Calu3 (cell line): ENCODE data around the gene SUGP1. TPM values are rescaled to one million over a fixed set of nuclear protein-coding genes. Genes with fewer than 3 reads are reported as not detected.

ENCODE experiments used
- Bru-seq: library from RNA; stranded (reverse); fragments of 400-500 nt; gene quantifications from one replicate; lab custom pipeline; 2021; lab: Mats Ljungman, UMichigan
- BruChase-seq, 2 experiments: library from RNA; stranded (reverse); fragments of 400-500 nt; gene quantifications; one replicate each; lab custom pipeline; 2021; lab: Mats Ljungman, UMichigan
- BruUV-seq: library from RNA; stranded (reverse); fragments of 400-500 nt; replicated peaks from 2 replicates; lab custom pipeline; 2021; lab: Mats Ljungman, UMichigan
- CTCF ChIA-PET: fragments of 300-600 bp; sonication (Branson Sonifier 250); formaldehyde crosslinking; loops from one replicate; lab custom pipeline; 2022; ENCODE audit warnings: antibody characterized with exemption; lab: Charles Lee
- DNase-seq: peaks from one replicate; pipeline ENCODE4 v3.0.0; 2022
- H3K27ac Mint-ChIP-seq: one replicate; pipeline ENCODE4 v1.8.0; 2022; ENCODE audit warnings: mixed read lengths; ENCODE audit not compliant: unreplicated experiment
- H3K27me3 Mint-ChIP-seq: one replicate; pipeline ENCODE4 v1.8.0; 2022; ENCODE audit warnings: mixed read lengths; ENCODE audit not compliant: unreplicated experiment
- H3K36me3 Mint-ChIP-seq: one replicate; pipeline ENCODE4 v1.8.0; 2022; ENCODE audit warnings: mild to moderate bottlenecking, moderate library complexity, mixed read lengths; ENCODE audit not compliant: insufficient read depth, unreplicated experiment
- H3K4me1 Mint-ChIP-seq: one replicate; pipeline ENCODE4 v1.8.0; 2022; ENCODE audit warnings: mild to moderate bottlenecking, low read depth, mixed read lengths; ENCODE audit not compliant: unreplicated experiment
- H3K4me3 Mint-ChIP-seq: one replicate; pipeline ENCODE4 v1.8.0; 2022; ENCODE audit warnings: mild to moderate bottlenecking, low read depth, moderate library complexity, mixed read lengths; ENCODE audit not compliant: unreplicated experiment
- H3K9me3 Mint-ChIP-seq: one replicate; pipeline ENCODE4 v1.8.0; 2022; ENCODE audit warnings: low read depth, mixed read lengths; ENCODE audit not compliant: unreplicated experiment
- intact Hi-C: fragments of 100-400 bp; cut with micrococcal nuclease; formaldehyde crosslinking; loops from one replicate; pipeline ENCODE4 v1.10.0; 2022; ENCODE audit not compliant: unreplicated experiment
- long read RNA-seq: library from polyadenylated mRNA; stranded (forward); transcript quantifications from one replicate; pipeline ENCODE4 v2.0.0, GENCODE V29; 2022
- total RNA-seq: library from RNA; stranded (reverse); gene quantifications from 2 replicates; pipeline ENCODE4 v1.2.3, GENCODE V29; 2022
- TF ChIP-seq, protein P1 (sequence below): fragments of 200-600 bp; IDR thresholded peaks from one replicate; pipeline ENCODE4 v1.8.0; 2022; ENCODE audit warnings: antibody characterized with exemption; ENCODE audit not compliant: unreplicated experiment

The SUGP1 gene, protein sequence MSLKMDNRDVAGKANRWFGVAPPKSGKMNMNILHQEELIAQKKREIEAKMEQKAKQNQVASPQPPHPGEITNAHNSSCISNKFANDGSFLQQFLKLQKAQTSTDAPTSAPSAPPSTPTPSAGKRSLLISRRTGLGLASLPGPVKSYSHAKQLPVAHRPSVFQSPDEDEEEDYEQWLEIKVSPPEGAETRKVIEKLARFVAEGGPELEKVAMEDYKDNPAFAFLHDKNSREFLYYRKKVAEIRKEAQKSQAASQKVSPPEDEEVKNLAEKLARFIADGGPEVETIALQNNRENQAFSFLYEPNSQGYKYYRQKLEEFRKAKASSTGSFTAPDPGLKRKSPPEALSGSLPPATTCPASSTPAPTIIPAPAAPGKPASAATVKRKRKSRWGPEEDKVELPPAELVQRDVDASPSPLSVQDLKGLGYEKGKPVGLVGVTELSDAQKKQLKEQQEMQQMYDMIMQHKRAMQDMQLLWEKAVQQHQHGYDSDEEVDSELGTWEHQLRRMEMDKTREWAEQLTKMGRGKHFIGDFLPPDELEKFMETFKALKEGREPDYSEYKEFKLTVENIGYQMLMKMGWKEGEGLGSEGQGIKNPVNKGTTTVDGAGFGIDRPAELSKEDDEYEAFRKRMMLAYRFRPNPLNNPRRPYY
- total RNA-seq: 38.9 and 41.3 TPM in 2 replicates
- Bru-seq, nascent RNA: percentile 54 among the genes with signal in this experiment
- BruChase-seq, experiment 1, labeled RNA remaining after a 6-hour chase: percentile 53 among the genes with signal in this experiment
- BruChase-seq, experiment 2, labeled RNA remaining after a 2-hour chase: percentile 55 among the genes with signal in this experiment
- long read RNA-seq, transcript SUGP1-201 (14 exons, 2,423 nt): major isoform, 31 of 48 reads
- long read RNA-seq, partial matches to known transcripts: 12 of 48 reads
- long read RNA-seq, other reads (novel, unspliced or antisense): 5 of 48 reads

- H3K27me3 Mint-ChIP-seq: no peaks in the 10 kb centered on the region
- peak within 1 kb of the TSS; percentile 83 for H3K27ac Mint-ChIP-seq
- TF ChIP-seq, protein P1, sequence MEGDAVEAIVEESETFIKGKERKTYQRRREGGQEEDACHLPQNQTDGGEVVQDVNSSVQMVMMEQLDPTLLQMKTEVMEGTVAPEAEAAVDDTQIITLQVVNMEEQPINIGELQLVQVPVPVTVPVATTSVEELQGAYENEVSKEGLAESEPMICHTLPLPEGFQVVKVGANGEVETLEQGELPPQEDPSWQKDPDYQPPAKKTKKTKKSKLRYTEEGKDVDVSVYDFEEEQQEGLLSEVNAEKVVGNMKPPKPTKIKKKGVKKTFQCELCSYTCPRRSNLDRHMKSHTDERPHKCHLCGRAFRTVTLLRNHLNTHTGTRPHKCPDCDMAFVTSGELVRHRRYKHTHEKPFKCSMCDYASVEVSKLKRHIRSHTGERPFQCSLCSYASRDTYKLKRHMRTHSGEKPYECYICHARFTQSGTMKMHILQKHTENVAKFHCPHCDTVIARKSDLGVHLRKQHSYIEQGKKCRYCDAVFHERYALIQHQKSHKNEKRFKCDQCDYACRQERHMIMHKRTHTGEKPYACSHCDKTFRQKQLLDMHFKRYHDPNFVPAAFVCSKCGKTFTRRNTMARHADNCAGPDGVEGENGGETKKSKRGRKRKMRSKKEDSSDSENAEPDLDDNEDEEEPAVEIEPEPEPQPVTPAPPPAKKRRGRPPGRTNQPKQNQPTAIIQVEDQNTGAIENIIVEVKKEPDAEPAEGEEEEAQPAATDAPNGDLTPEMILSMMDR: no peak
- H3K9me3 Mint-ChIP-seq: no peaks in the 10 kb centered on the region
- CTCF ChIA-PET: no interaction called here
- peak within 1 kb of the TSS; percentile 82 for H3K4me3 Mint-ChIP-seq
- no peaks in the 10 kb centered on the region for H3K4me1 Mint-ChIP-seq
- intact Hi-C loops: no loop called here
- DNase-seq: peak; percentile 83
- peaks cover 49% of the 10 kb centered on the region for H3K36me3 Mint-ChIP-seq
- BruUV-seq: no TSS peak
Measured at GRCh38 chr19:19320361-19321140, at the start of gene SUGP1, which contains the start of gene MAU2. Gene SUGP1, minus strand, starts transcription at chr19:19320509. Its CDS starts 13 bp downstream, at chr19:19320496. Gene MAU2, plus strand, starts transcription at chr19:19320829. Its CDS starts 31 bp downstream, at chr19:19320860.

DNA sequence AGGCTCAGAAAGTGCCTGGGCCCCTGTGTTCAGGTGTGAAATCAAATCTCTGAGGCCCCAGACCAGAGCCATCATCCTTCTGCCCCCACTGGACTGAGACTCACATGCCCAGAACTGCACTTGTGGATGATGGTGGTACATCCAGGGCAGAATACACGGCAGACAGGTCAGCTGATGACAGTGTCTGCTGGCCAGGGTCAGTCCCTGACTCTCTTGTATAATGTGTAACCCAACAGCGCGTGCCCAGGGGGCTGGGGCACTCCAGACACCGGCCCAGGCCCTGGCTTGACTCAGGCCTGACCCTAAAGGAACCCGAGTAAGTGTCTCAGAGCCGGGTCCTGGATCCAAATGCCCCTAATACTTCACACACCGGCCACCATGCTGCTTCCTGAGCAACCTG, 47.8 kb upstream of the SUGP1 start:
- H3K27me3 Mint-ChIP-seq: no peaks in the 10 kb centered on the region
- H3K36me3 Mint-ChIP-seq: no peaks in the 10 kb centered on the region
- no peak overlapping the region for H3K4me3 Mint-ChIP-seq
- peaks cover 9% of the 10 kb centered on the region for H3K4me1 Mint-ChIP-seq
- no peak for DNase-seq
- CTCF ChIA-PET: no interaction called here
- H3K27ac Mint-ChIP-seq: no peak overlapping the region
- no TSS peak for BruUV-seq
- intact Hi-C loops: loop anchor here (5.0 kb wide), 1 partner anchor 39 kb away; the partner anchor contains the start of gene GATAD2A
- TF ChIP-seq, protein P1: no peak
- H3K9me3 Mint-ChIP-seq: no peaks in the 10 kb centered on the region

- TF ChIP-seq, protein P1: peak; percentile 83
- CTCF ChIA-PET: interaction anchor here (0.6 to 1.5 kb wide), 6 partner anchors 10 to 123 kb away, joined by 3 to 20 read pairs (median 4); no protein-coding TSS in a partner anchor
- Mint-ChIP-seq H3K27ac (no peak overlapping the region), H3K4me3 (no peak overlapping the region), H3K9me3 (no peaks in the 10 kb centered on the region), H3K4me1 (peaks cover 9% of the 10 kb centered on the region), H3K27me3 (no peaks in the 10 kb centered on the region), H3K36me3 (no peaks in the 10 kb centered on the region)
- DNase-seq: peak; percentile 85
- intact Hi-C loops: loop anchor here (1.0 to 5.0 kb wide), 2 partner anchors 41 to 124 kb away; partner anchors contain the start of gene GATAD2A
- BruUV-seq: no TSS peak
Measured at GRCh38 chr19:19366434-19367396, 46.4 kb upstream of the SUGP1 start.
